K562 (cell line): ENCODE measurements around the gene RHOF. TPM values are rescaled to one million over a fixed set of nuclear protein-coding genes. Genes with fewer than 3 reads are reported as not detected.

ENCODE experiments used
- BCLAF1 ChIP-seq, 2 experiments: fragments of 450-650 bp in 1 of 2; IDR thresholded peaks; 2 replicates each; pipeline ENCODE4 v1.6.1; 2011 to 2017; ENCODE audit warnings: low read depth in 2 of 2, antibody characterized with exemption in 1 of 2, borderline replicate concordance in 1 of 2, low read length in 1 of 2, mild to moderate bottlenecking in 1 of 2, mixed read lengths in 1 of 2; ENCODE audit not compliant: control insufficient read depth in 1 of 2
- CBFB ChIP-seq: sonication (generic); formaldehyde crosslinking; IDR thresholded peaks from 2 replicates; pipeline ENCODE4 v1.4.0; 2020; ENCODE audit warnings: mild to moderate bottlenecking, missing genetic modification reagents
- CHD4 ChIP-seq: fragments of 200-600 bp; sonication (generic); IDR thresholded peaks from 3 replicates; pipeline ENCODE4 v1.6.1; 2012; ENCODE audit warnings: low read depth, mild to moderate bottlenecking, mixed read lengths, low read length, inconsistent platforms; ENCODE audit not compliant: insufficient read depth, insufficient replicate concordance, poor library complexity, severe bottlenecking
- DMBX1 ChIP-seq: fragments of 250-450 bp; sonication (Bioruptor Pico); IDR thresholded peaks from 2 replicates; pipeline ENCODE4 v1.8.0; 2022; ENCODE audit warnings: inconsistent platforms, mild to moderate bottlenecking, moderate library complexity, borderline replicate concordance
- FOSL1 ChIP-seq: fragments of 200-800 bp; sonication (Bioruptor generic); conservative IDR thresholded peaks from 2 replicates; pipeline ENCODE4 v1.6.1; 2016; ENCODE audit warnings: missing genetic modification characterization, missing compliant biosample characterization
- HEY1 ChIP-seq: fragments of 250-450 bp; sonication (Bioruptor Pico); IDR thresholded peaks from 2 replicates; pipeline ENCODE4 v1.5.0; 2020; ENCODE audit warnings: mild to moderate bottlenecking, moderate library complexity, borderline replicate concordance
- IRF9 ChIP-seq: fragments of 450-650 bp; IDR thresholded peaks from 2 replicates; pipeline ENCODE4 v1.6.1; 2016; ENCODE audit warnings: missing biosample characterization, missing genetic modification characterization
- KLF16 ChIP-seq: IDR thresholded peaks from 2 replicates; pipeline ENCODE4 v1.6.1; 2016; ENCODE audit warnings: antibody characterized with exemption
- MYNN ChIP-seq, 2 experiments: sonication (generic); formaldehyde crosslinking in 1 of 2; IDR thresholded peaks; 2 replicates each; pipeline versions ENCODE4 v1.5.0 to v1.6.1; 2016 to 2020; ENCODE audit warnings: antibody characterized with exemption in 1 of 2, missing genetic modification reagents in 1 of 2
- NR1H2 ChIP-seq: sonication (generic); formaldehyde crosslinking; IDR thresholded peaks from 2 replicates; pipeline ENCODE4 v1.4.0; 2020; ENCODE audit warnings: mild to moderate bottlenecking, missing genetic modification reagents
- OTX1 ChIP-seq: fragments of 450-650 bp; formaldehyde crosslinking; IDR thresholded peaks from 2 replicates; pipeline ENCODE4 v1.4.0; 2022; ENCODE audit warnings: mild to moderate bottlenecking
- PTTG1 ChIP-seq: fragments of 450-650 bp; IDR thresholded peaks from 2 replicates; pipeline ENCODE4 v1.6.1; 2016; ENCODE audit warnings: low read depth, mild to moderate bottlenecking, missing genetic modification characterization, missing compliant biosample characterization
- RB1 ChIP-seq: fragments of 450-650 bp; IDR thresholded peaks from 2 replicates; pipeline ENCODE4 v1.6.1; 2017; ENCODE audit warnings: low read depth, mild to moderate bottlenecking
- SETDB1 ChIP-seq: IDR thresholded peaks from one replicate; pipeline ENCODE4 v1.6.1; 2012; ENCODE audit warnings: low read length, control low read depth, inconsistent platforms
- SNAPC5 ChIP-seq: fragments of 250-450 bp; sonication (Bioruptor Pico); IDR thresholded peaks from 2 replicates; pipeline ENCODE4 v1.8.0; 2021; ENCODE audit warnings: moderate library complexity, mild to moderate bottlenecking, inconsistent platforms
- SPI1 ChIP-seq: IDR thresholded peaks from 2 replicates; pipeline ENCODE4 v1.6.1; 2011; ENCODE audit warnings: low read depth, low read length, control low read depth, borderline replicate concordance
- SRSF9 ChIP-seq: fragments of 200-400 bp; formaldehyde crosslinking; IDR thresholded peaks from 2 replicates; pipeline ENCODE4 v1.6.1; 2017; ENCODE audit warnings: low read depth, low read length, borderline replicate concordance
- THRB ChIP-seq: fragments of 450-650 bp; formaldehyde crosslinking; conservative IDR thresholded peaks from 2 replicates; pipeline ENCODE4 v1.4.0; 2022; ENCODE audit warnings: mild to moderate bottlenecking, missing genetic modification characterization
- XRCC4 ChIP-seq: IDR thresholded peaks from one replicate; pipeline ENCODE4 v1.6.1; 2011; ENCODE audit not compliant: insufficient read depth, insufficient read length; ENCODE audit errors: extremely low read depth
- ZNF133 ChIP-seq: fragments of 250-450 bp; sonication (Bioruptor Pico); IDR thresholded peaks from 2 replicates; pipeline ENCODE4 v1.4.0; 2020; ENCODE audit warnings: mild to moderate bottlenecking
- ZNF165 ChIP-seq: fragments of 250-450 bp; sonication (Bioruptor Pico); IDR thresholded peaks from 2 replicates; pipeline ENCODE4 v1.4.0; 2020; ENCODE audit warnings: borderline replicate concordance
- ZNF316 ChIP-seq: fragments of 450-650 bp; IDR thresholded peaks from 2 replicates; pipeline ENCODE4 v1.6.1; 2016
- ZNF507 ChIP-seq: conservative IDR thresholded peaks from 2 replicates; pipeline ENCODE4 v1.6.1; 2017; ENCODE audit warnings: missing genetic modification characterization, missing compliant biosample characterization
- ZNF561 ChIP-seq: fragments of 450-650 bp; formaldehyde crosslinking; conservative IDR thresholded peaks from 2 replicates; pipeline ENCODE4 v1.4.0; 2020; ENCODE audit warnings: mild to moderate bottlenecking, moderate library complexity
- ZNF79 ChIP-seq: fragments of 250-450 bp; sonication (Bioruptor Pico); IDR thresholded peaks from 2 replicates; pipeline ENCODE4 v1.4.0; 2020; ENCODE audit warnings: low read depth, mild to moderate bottlenecking, moderate library complexity
- polyA plus RNA-seq, 8 experiments: library from polyadenylated mRNA; depleted of rRNA in 4 of 8; stranded (reverse) in 5 of 8; unstranded in 3 of 8; fragments of >200 nt; fragmentation: Nextera tagmentation in 2 of 8; fragmentation: Illumina TruSeq in 1 of 8; extraction: Ambion mirVana in 2 of 8; extraction: Trizol in 1 of 8; gene quantifications; 2 replicates each; pipeline versions ENCODE4 v1.2.1 to v1.2.3, GENCODE V29; 2011 to 2014; ENCODE audit warnings: inconsistent platforms in 1 of 8, missing spikeins in 1 of 8
- total RNA-seq, 7 experiments: library from RNA; depleted of rRNA in 6 of 7; stranded (reverse); fragments of >200 nt in 6 of 7; fragmentation: Illumina TruSeq in 2 of 7; extraction: Trizol in 2 of 7; gene quantifications; 2 replicates each; pipeline versions ENCODE4 v1.2.1 to v1.2.3, GENCODE V29; 2011 to 2021; ENCODE audit warnings: low replicate concordance in 1 of 7

The RHOF gene
- total and polyA plus RNA-seq, 9 of the 15 experiments (the other 6 are each of a cell fraction or from before 2014, with no cell fraction given) = 0.13 to 10.1 (median 4.0) TPM

GRCh38 chr12:121749267-121749666 lies 44.2 kb downstream of the RHOF start (continued):
- TF ChIP-seq BCLAF1 (IDR thresholded peaks at IDR 0.05; ENCODE audit: borderline replicate concordance in 1 of 2, control insufficient read depth in 1 of 2, low read depth in 2 of 2, low read length in 1 of 2) (no peak), ZNF507 (tag) (no peak), IRF9 (tag) (peak; percentile 25; the same call in 1 of the 2 replicates), SRSF9 (no peak), PTTG1 (tag) (0 out of 2 replicates have a peak, but pooled peaks have one; percentile 37), CHD4 (peak; percentile 4), ZNF79 (CRISPR knock-in tag) (no peak), DMBX1 (CRISPR knock-in tag) (no peak), ZNF133 (CRISPR knock-in tag) (no peak), THRB (CRISPR knock-in tag) (no peak), SETDB1 (no peak), ZNF316 (no peak), FOSL1 (0 out of 2 replicates have a peak, but pooled peaks have one; percentile 22), KLF16 (no peak), OTX1 (CRISPR knock-in tag) (0 out of 2 replicates have a peak, but pooled peaks have one; percentile 43), XRCC4 (no peak), ZNF561 (CRISPR knock-in tag) (no peak), ZNF165 (CRISPR knock-in tag) (no peak), MYNN (IDR thresholded peaks at IDR 0.05) (no peak), MYNN (CRISPR knock-in tag; IDR thresholded peaks at IDR 0.05) (no peak), NR1H2 (CRISPR knock-in tag) (peak; percentile 82; the same call in 1 of the 2 replicates), RB1 (no peak), CBFB (CRISPR knock-in tag) (no peak), SNAPC5 (CRISPR knock-in tag) (no peak), HEY1 (CRISPR knock-in tag) (no peak), SPI1 (no peak)
